Motor neuron (in vitro differentiated cells): ENCODE measurements around the gene TSPO2. TPM values are rescaled to one million over a fixed set of nuclear protein-coding genes. Genes with fewer than 3 reads are reported as not detected.
"Not testable (repeated sequence)": the region's sequence is repeated elsewhere in the genome, so short reads cannot be mapped to it uniquely, and the experiment has no call there.

Experiments
- ATAC-seq, 8 experiments: fragments of 200-7000 bp; cut with Tn5 transposase; replicated peaks in 6 of 8; 2 replicates each; pipeline ENCODE4 v1.8.0; 2021; ENCODE audit warnings: mild to moderate bottlenecking in 8 of 8, moderate library complexity in 8 of 8
- H3K27ac ChIP-seq, 2 donors: fragments of 250-450 bp; sonication (Bioruptor Pico); 2 replicates each; pipeline ENCODE4 v1.9.0; 2021; ENCODE audit warnings: antibody characterized with exemption in 2 of 2, mild to moderate bottlenecking in 2 of 2, moderate library complexity in 1 of 2
- H3K4me1 ChIP-seq, 2 donors: fragments of 250-450 bp; sonication (Bioruptor Pico); replicated peaks in 1 of 2; 2 replicates each; pipeline ENCODE4 v1.6.1; 2021; ENCODE audit warnings: antibody characterized with exemption in 2 of 2, mild to moderate bottlenecking in 2 of 2, moderate library complexity in 1 of 2
- H3K4me3 ChIP-seq, 5 donors: fragments of 250-450 bp; sonication (Bioruptor Pico); 2 replicates each; pipeline ENCODE4 v1.9.0; 2021; ENCODE audit warnings: antibody characterized with exemption in 5 of 5, mild to moderate bottlenecking in 5 of 5, moderate library complexity in 4 of 5
- WGBS, 10 experiments: fragments of 450-650 bp; shearing (Covaris generic); methylation state at CpG; one replicate each; pipeline ENCODE4 v1.0.0; 2022; 5-methylcytosine and 5-hydroxymethylcytosine counted together
- in situ Hi-C, 9 experiments: fragments of 400-800 bp; cut with MboI; loops; one replicate each; pipeline ENCODE4 v1.15.0; 2021; ENCODE audit warnings: low sequenced_read_pairs in 9 of 9, low pct_unique_long_range_greater_than_20kb in 2 of 9; ENCODE audit not compliant: unreplicated experiment in 9 of 9
- total RNA-seq, 8 experiments: library from RNA; unstranded; fragments of 300-600 nt; gene quantifications; 2 replicates each; pipeline versions ENCODE4 v1.2.3 to v1.2.4, GENCODE V29; 2022

Gene TSPO2
- total RNA-seq, 8 experiments from 2014 or later: 0.23 TPM; not detected in 7

DNA sequence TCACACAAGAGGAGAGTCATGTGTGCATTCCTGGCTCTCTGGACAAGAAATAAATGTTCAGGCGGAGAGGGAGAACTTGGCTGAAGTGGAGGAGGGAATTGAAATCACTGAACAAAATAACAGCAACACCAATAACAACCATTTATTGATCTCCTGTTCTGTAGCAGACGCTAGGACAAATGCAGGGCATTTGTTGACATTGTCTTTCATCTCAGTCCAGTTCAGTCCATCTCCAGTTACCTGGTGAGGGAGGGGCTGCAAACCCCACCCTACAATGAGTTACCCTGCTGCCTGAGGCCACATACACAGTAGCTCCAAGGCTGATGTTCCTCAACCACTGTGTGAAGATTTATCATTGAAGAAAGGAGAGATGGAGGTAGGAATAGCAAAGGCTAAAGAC lies 30.6 kb upstream of the TSPO2 start:
- Histone ChIP-seq H3K27ac (no peak overlapping the region), H3K4me3 (no peak overlapping the region), H3K4me1 (no peaks in the 10 kb centered on the region)
- WGBS, 10 experiments: 0 to 88% (median 67%) methylated on average over 1 of the region's 2 CpGs; no CpG with 5 or more reads in 3 of the 10 experiments
- no peak for ATAC-seq
- in situ Hi-C loops: loop anchor here in 1 of 9 experiments (10.0 kb wide), 1 partner anchor 117 kb away; no protein-coding TSS in a partner anchor

DNA sequence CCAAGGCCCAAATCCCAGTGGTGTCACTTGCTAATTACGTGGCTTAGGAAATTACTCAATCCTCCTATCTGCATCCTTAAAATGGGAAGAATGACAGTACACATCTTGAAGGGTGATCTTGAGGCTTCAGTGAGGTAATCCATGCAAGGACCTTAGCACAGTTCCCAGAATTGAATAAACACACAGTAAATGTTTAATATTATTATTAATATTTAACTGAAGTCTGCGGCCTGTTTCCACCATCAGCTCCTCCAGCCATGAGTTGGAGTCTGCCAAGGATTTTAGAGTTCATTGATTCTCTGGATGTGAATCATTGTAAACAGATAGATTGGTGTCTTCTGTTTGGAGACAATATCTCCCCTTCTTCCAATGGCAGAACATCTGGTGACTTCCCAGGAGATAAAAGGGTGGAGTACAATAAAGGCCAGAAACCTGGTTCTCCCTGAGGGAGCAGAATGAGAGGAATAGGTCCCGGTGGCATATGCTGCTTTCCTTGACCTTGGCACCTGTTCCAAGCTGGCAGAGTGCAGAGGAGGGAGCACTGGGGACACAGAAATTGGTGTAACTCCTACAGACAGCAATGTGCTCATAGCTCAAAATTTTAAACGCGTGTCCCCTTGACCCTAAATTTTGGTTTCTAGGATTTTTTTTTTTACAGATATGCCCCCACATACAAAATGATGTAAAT lies 28.7 kb upstream of the TSPO2 start:
- in situ Hi-C loops: loop anchor here in 1 of 9 experiments (10.0 kb wide), 1 partner anchor 119 kb away; no protein-coding TSS in a partner anchor
- no peaks in the 10 kb centered on the region for H3K4me1 ChIP-seq
- H3K27ac ChIP-seq: no peak overlapping the region
- 59 to 100% (median 93%) methylated on average over 1 to 4 of the region's 5 CpGs; no CpG with 5 or more reads in 2 of the 10 experiments for WGBS, 10 experiments
- ATAC-seq: no peak
- no peak overlapping the region for H3K4me3 ChIP-seq

DNA sequence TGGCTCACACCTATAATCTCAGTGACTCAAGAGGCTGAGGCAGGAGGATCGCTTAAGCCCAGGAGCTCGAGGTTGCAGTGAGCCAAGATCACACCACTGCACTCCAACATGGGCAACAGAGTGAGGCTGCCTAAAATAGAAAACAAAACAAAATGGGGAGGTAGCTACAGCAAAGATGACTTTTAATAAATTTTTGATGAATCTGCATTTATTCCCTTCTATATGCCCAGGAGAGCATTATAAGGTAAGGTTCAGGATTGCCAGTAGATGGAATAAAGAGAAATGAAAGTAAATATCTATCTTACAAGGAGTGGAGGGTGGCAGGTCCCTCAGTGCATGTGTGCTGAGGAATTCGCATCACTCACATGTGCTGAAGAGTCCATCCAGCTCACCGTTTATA lies 27.5 kb upstream of the TSPO2 start:
- no peaks in the 10 kb centered on the region for H3K4me1 ChIP-seq
- H3K27ac ChIP-seq: no peak overlapping the region
- 80 to 100% (median 92%) methylated on average over 1 to 4 of the region's 4 CpGs; no CpG with 5 or more reads in 1 of the 10 experiments for WGBS, 10 experiments
- in situ Hi-C loops: loop anchor here in 1 of 9 experiments (10.0 kb wide), 1 partner anchor 120 kb away; no protein-coding TSS in a partner anchor
- ATAC-seq: no peak
- H3K4me3 ChIP-seq: no peak overlapping the region

DNA sequence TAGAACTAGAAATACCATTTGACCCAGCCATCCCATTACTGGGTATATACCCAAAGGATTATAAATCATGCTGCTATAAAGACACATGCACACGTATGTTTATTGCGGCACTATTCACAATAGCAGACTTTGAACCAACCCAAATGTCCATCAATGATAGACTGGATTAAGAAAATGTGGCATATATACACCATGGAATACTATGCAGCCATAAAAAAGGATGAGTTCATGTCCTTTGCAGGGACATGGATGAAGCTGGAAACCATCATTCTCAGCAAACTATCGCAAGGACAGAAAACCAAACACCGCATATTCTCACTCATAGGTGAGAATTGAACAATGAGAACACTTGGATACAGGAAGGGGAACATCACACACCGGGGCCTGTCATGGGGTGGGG lies 26.4 kb upstream of the TSPO2 start:
- not testable (repeated sequence) for ATAC-seq, H3K4me3 ChIP-seq, H3K4me1 ChIP-seq, H3K27ac ChIP-seq
- in situ Hi-C loops: loop anchor here in 1 of 9 experiments (10.0 kb wide), 1 partner anchor 121 kb away; no protein-coding TSS in a partner anchor
- no CpG with 5 or more reads among the region's 5 CpGs for WGBS, 10 experiments

DNA sequence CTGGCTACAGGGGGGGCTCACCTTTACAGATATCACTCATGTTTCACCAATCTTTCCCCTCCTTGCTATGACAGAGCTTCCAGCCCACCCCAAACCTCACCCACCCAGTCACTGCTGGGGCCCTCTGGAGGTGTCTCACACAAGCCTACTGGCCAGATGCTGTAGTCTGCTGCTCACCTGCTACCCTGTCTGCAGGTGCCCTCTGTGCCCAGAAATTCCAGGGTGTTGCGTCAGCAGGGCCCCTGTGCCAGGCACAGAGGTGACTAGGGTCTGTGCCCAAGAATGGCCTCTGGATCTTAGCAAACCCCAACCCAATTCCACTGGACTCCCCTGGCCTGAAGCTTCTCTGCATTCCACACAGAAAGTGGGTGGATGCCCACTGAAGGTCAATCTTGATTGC lies 24.6 kb upstream of the TSPO2 start:
- ATAC-seq: no peak
- Histone ChIP-seq H3K4me1 (no peaks in the 10 kb centered on the region), H3K4me3 (no peak overlapping the region), H3K27ac (no peak overlapping the region)
- 57% methylated on average over 1 of the region's 1 CpG; no CpG with 5 or more reads in 9 of the 10 experiments for WGBS, 10 experiments
- in situ Hi-C loops: loop anchor here in 1 of 9 experiments (10.0 kb wide), 1 partner anchor 123 kb away; no protein-coding TSS in a partner anchor

DNA sequence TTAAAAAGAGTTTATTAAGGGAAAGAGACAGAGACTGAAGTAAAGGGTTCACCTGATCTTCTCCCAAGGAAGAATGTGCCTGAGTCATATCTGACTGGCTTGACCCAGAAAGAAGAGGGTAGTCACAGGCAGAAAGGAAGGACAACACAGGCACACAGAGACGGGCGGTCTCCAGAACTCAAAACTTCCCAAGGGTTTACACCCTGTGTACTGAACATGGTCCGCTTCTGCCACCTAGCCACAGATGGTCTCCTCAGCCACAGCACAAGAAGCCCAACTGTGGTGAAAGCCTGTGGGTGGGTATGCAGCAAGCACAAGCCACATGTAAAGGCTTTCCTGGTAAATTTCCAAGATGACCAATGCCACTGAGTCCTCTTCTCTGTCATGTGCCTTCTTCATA lies 20.4 kb upstream of the TSPO2 start:
- Histone ChIP-seq H3K4me3 (no peak overlapping the region), H3K27ac (no peak overlapping the region), H3K4me1 (no peaks in the 10 kb centered on the region)
- WGBS, 10 experiments: 50 to 100% (median 100%) methylated on average over 1 of the region's 3 CpGs; no CpG with 5 or more reads in 7 of the 10 experiments
- in situ Hi-C loops: loop anchor here in 2 of 9 experiments (10.0 kb wide), 2 partner anchors 127 to 1037 kb away; no protein-coding TSS in a partner anchor
- ATAC-seq: peak in 6 of 8 experiments; percentile 48 to 99 (median 89)

DNA sequence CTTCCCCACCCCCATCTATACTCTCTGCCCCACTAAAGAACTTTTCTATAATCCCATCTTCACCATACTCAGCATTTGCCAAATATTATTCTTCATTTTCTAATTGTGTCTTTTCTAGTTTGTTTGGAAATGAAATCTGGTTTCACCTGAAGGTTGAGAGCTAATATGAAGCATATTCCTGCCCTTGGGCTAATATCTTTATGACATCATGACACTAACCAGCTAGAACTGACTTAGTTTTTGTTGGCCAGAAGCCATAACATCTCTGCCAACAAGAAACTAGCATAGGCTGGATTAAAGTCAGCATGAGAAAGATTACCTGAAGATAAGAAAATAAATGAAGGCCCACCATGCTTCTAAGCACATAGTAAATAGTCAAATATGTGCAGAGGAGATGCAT lies 20.0 kb upstream of the TSPO2 start:
- no peaks in the 10 kb centered on the region for H3K4me1 ChIP-seq
- no peak overlapping the region for H3K27ac ChIP-seq
- in situ Hi-C loops: loop anchor here in 2 of 9 experiments (10.0 kb wide), 2 partner anchors 127 to 1037 kb away; no protein-coding TSS in a partner anchor
- peak in 4 of 8 experiments; percentile 18 to 78 (median 46) for ATAC-seq
- H3K4me3 ChIP-seq: no peak overlapping the region

DNA sequence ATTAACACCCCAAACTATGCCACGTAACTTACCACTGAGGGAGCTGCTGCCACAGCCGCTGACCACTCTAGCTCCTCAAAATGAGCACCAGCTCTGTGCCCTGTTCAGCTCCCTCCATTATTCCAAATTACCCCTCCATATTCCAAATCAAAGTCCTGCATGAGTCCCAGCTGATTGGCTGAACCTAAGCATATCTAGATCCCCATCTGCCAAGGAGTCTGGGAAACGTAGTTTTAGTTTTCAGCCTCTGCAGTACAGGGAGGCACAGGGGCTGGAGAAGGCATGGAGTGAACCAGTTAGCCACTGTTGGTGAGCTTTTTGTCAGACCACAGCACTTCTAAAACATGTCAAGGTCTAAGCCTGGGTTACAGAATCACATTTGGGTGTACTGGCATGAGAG lies 19.2 kb upstream of the TSPO2 start:
- 85 to 100% (median 90%) methylated on average over 1 to 3 of the region's 3 CpGs; no CpG with 5 or more reads in 3 of the 10 experiments for WGBS, 10 experiments
- Histone ChIP-seq H3K4me1 (peaks cover 0 to 2% of the 10 kb centered on the region in 2 donors), H3K27ac (no peak overlapping the region), H3K4me3 (no peak overlapping the region)
- in situ Hi-C loops: loop anchor here in 2 of 9 experiments (10.0 kb wide), 2 partner anchors 128 to 1038 kb away; no protein-coding TSS in a partner anchor
- ATAC-seq: no peak

DNA sequence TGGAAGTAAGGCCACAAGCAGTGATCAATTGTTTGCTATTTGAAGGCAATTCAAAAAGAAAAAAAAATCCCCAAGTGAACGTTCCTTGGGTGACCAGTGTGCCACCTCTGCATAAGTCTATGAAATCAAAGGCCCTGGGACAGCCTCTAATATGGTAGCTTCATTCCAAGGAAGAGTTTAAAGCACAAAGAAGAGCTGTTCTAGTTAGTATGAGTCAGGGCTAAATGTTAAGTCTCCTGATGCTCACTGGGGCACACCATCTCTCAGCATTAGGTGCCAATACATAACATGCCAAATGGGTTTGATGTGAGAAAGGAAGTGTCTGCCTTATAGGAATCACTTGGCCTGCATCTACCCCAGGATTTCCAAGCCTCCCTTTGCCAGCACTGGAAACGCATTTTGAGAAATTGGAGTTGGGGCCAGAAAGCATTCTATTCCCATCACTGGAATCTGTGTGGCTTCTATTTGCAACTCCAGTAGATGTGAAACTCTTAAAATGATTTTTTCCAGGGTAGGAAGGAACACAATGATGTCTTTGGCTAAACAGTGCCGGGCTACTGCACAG lies 16.2 kb upstream of the TSPO2 start:
- in situ Hi-C loops: loop anchor here in 4 of 9 experiments (10.0 to 25.0 kb wide), 4 partner anchors 131 to 1664 kb away; no protein-coding TSS in a partner anchor
- H3K27ac ChIP-seq: no peak overlapping the region
- WGBS, 10 experiments: 50 to 100% (median 72%) methylated on average over 1 to 3 of the region's 3 CpGs; no CpG with 5 or more reads in 2 of the 10 experiments
- no peak overlapping the region for H3K4me3 ChIP-seq
- ATAC-seq: no peak
- peaks cover 0 to 2% of the 10 kb centered on the region in 2 donors for H3K4me1 ChIP-seq

DNA sequence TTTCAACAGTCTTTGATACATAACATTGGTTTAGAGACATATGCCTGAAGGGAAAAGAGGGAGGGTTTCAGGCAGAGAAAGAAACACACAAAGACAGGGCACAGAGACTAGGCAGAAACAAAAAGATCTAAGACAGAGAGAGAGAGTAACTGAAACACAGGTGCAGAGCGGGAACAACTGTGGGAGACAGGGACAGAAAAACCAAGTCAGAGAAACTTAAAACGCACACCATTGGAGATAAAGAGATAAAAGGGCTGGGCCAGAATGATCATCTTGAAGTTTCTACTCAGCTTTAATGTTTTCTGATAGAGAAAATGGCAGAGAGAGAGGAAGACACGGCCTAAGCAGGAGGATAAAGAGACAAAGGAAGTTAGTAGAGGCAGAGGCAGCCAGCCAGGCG lies 15.0 kb upstream of the TSPO2 start:
- in situ Hi-C loops: loop anchor here in 4 of 9 experiments (10.0 to 25.0 kb wide), 4 partner anchors 132 to 1665 kb away; no protein-coding TSS in a partner anchor
- ATAC-seq: no peak
- H3K4me1 ChIP-seq: peaks cover 0 to 2% of the 10 kb centered on the region in 2 donors
- no peak overlapping the region for H3K4me3 ChIP-seq
- no peak overlapping the region for H3K27ac ChIP-seq
- WGBS, 10 experiments: 53 to 100% (median 79%) methylated on average over 1 to 3 of the region's 4 CpGs; no CpG with 5 or more reads in 1 of the 10 experiments

DNA sequence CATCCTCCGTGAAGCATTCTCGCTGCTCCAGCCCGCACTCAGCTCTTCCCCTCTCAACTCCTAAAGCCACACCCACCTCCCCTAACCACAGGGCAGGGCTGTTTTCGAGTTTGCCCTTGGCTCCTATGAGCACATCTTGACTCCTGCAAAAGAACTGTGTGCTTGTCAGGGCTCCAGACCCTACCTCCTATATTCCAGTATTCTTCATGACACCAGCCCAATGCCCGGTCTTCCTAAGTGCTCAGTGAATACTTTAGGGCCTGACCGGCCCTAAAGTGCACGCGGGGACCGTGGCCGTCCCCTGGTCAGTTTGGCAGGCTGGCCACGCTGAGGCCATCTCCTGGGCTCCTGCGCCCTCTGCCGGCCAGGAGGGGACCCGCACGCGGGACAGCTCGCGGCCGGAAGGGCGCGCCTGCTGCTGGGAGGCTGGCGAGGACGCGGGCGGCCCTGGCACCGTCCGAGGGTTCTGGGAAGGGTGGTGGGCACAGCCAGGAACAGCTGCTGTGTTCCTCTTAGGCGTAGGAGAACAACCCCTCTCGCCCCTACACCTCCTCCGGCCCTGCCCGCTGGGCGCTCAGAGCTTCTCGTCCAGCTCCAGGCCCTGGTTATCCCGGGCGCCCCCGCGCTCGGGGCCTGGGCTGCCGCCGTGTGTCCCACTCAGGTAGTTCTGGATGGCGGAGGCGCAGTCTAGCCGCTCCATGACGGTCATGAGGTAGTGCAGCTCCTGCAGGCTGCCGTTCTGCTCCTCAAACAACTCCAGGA lies 14.3 kb upstream of the TSPO2 start:
- no peak overlapping the region for H3K27ac ChIP-seq
- H3K4me3 ChIP-seq: peak overlapping the region; percentile 7 to 28 (median 21)
- ATAC-seq: peak; percentile 92 to 97 (median 94)
- in situ Hi-C loops: loop anchor here in 4 of 9 experiments (10.0 to 25.0 kb wide), 4 partner anchors 133 to 1666 kb away; no protein-coding TSS in a partner anchor
- WGBS, 10 experiments: 4 to 10% (median 10%) methylated on average over 2 to 10 of the region's 45 CpGs; no CpG with 5 or more reads in 7 of the 10 experiments
- peaks cover 0 to 2% of the 10 kb centered on the region in 2 donors for H3K4me1 ChIP-seq
